ENCODE data around the gene ZC3H12C.

ZC3H12C gene

DNA sequence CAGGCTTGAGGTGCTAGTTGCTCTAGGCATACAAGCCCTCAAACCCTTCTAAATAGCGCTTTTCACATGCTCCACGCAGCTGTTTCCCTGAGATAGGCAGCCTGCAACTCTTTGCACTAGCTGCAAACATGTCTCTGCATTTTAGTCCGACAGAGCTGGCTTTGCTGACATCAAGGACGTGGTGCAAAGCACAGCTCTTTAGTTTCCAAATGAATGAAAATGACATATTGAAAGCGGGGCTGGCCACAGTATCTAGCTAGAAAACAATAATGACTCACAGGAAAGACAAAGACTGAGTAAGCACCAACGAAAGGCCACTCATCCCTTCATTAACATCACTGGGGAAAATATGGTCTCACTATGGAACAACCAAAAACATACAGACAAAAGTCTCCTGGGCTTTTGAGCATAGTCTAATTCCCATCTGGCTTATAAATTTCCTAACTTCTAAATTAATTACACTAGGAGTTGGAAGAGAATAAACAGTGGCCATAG, 15.3 kb upstream of the ZC3H12C start:
- Histone ChIP-seq H3K27me3 (ENCODE audit: insufficient read depth, low read depth) (no peaks in the 10 kb centered on the region), H3K79me2 (ENCODE audit: insufficient read depth, low read depth) (no peaks in the 10 kb centered on the region), H3K4me3 (IDR thresholded peaks at IDR 0.05; ENCODE audit: insufficient read depth, low read depth, low read length) (no peak overlapping the region), H2AFZ (ENCODE audit: low read depth) (no peak overlapping the region), H4K20me1 (ENCODE audit: insufficient read depth) (no peaks in the 10 kb centered on the region), H3K27ac (no peak overlapping the region), H3K9ac (no peak overlapping the region), H3K4me1 (ENCODE audit: low read depth, poor library complexity, severe bottlenecking) (no peaks in the 10 kb centered on the region), H3K4me2 (no peak overlapping the region), H3K36me3 (ENCODE audit: insufficient read depth) (no peaks in the 10 kb centered on the region)
- TF ChIP-seq, protein P1, sequence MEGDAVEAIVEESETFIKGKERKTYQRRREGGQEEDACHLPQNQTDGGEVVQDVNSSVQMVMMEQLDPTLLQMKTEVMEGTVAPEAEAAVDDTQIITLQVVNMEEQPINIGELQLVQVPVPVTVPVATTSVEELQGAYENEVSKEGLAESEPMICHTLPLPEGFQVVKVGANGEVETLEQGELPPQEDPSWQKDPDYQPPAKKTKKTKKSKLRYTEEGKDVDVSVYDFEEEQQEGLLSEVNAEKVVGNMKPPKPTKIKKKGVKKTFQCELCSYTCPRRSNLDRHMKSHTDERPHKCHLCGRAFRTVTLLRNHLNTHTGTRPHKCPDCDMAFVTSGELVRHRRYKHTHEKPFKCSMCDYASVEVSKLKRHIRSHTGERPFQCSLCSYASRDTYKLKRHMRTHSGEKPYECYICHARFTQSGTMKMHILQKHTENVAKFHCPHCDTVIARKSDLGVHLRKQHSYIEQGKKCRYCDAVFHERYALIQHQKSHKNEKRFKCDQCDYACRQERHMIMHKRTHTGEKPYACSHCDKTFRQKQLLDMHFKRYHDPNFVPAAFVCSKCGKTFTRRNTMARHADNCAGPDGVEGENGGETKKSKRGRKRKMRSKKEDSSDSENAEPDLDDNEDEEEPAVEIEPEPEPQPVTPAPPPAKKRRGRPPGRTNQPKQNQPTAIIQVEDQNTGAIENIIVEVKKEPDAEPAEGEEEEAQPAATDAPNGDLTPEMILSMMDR (conservative IDR thresholded peaks at IDR 0.05; ENCODE audit: low read depth, low read length) = no peak

DNA sequence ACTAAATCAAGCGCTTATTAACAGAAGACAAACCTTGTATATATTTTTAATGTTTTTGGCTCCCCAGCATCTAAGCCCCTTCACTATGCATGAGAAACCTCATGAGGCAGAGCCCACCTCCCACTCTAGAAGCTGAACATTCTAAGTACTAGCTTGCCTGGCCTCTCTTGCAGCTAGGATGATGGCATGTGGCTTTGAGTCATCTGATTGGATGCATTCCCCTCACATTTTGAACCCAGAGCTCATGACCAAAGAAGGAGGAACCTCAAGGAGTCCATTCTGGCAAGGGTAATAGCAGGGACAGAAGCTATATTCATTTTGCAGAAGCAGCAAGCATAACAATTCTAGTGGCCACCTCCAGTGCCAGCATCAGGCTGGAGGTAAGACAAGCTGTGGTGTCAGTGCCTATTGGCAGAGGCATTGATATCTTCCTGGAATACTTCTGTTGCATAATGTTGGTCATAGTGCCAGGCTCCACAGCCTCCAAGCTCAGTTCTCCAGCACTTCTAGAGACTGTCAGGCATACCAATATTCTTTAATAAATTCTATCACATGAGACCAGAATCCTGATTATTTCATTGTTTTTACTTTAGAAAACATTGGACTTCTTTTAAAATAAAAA, 14.2 kb upstream of the ZC3H12C start:
- Histone ChIP-seq H3K79me2 (ENCODE audit: insufficient read depth, low read depth) (no peaks in the 10 kb centered on the region), H3K27ac (no peak overlapping the region), H3K4me1 (ENCODE audit: low read depth, poor library complexity, severe bottlenecking) (no peaks in the 10 kb centered on the region), H3K27me3 (ENCODE audit: insufficient read depth, low read depth) (no peaks in the 10 kb centered on the region), H3K36me3 (ENCODE audit: insufficient read depth) (no peaks in the 10 kb centered on the region), H3K4me2 (no peak overlapping the region), H4K20me1 (ENCODE audit: insufficient read depth) (no peaks in the 10 kb centered on the region), H3K9ac (no peak overlapping the region), H3K4me3 (IDR thresholded peaks at IDR 0.05; ENCODE audit: insufficient read depth, low read depth, low read length) (no peak overlapping the region), H2AFZ (ENCODE audit: low read depth) (no peak overlapping the region)
- TF ChIP-seq, protein P1 (conservative IDR thresholded peaks at IDR 0.05; ENCODE audit: low read depth, low read length) = no peak

DNA sequence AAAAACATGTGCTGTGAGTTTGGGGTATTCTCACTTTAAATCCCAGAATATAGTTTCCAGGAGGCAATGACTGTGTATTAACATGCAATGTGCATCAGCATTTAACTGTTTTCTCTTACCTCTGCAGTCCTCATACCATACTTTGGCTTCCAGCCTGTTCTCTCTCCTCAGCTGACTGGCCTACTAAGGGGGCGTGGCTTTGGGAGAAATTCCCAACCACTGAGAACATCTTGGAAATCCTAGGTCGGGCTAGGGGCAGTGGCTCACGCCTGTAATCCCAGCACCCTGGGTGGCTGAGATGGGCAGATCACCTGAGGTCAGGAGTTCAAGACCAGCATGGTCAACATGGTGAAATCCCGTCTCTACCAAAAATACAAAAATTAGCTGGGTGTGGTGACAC, 13.5 kb upstream of the ZC3H12C start:
- Histone ChIP-seq H3K27ac (no peak overlapping the region), H4K20me1 (ENCODE audit: insufficient read depth) (no peaks in the 10 kb centered on the region), H3K4me2 (no peak overlapping the region), H3K9ac (no peak overlapping the region), H3K36me3 (ENCODE audit: insufficient read depth) (no peaks in the 10 kb centered on the region), H3K4me3 (IDR thresholded peaks at IDR 0.05; ENCODE audit: insufficient read depth, low read depth, low read length) (no peak overlapping the region), H3K27me3 (ENCODE audit: insufficient read depth, low read depth) (no peaks in the 10 kb centered on the region), H2AFZ (ENCODE audit: low read depth) (no peak overlapping the region), H3K79me2 (ENCODE audit: insufficient read depth, low read depth) (no peaks in the 10 kb centered on the region), H3K4me1 (ENCODE audit: low read depth, poor library complexity, severe bottlenecking) (no peaks in the 10 kb centered on the region)
- TF ChIP-seq, protein P1 (conservative IDR thresholded peaks at IDR 0.05; ENCODE audit: low read depth, low read length) = no peak

DNA sequence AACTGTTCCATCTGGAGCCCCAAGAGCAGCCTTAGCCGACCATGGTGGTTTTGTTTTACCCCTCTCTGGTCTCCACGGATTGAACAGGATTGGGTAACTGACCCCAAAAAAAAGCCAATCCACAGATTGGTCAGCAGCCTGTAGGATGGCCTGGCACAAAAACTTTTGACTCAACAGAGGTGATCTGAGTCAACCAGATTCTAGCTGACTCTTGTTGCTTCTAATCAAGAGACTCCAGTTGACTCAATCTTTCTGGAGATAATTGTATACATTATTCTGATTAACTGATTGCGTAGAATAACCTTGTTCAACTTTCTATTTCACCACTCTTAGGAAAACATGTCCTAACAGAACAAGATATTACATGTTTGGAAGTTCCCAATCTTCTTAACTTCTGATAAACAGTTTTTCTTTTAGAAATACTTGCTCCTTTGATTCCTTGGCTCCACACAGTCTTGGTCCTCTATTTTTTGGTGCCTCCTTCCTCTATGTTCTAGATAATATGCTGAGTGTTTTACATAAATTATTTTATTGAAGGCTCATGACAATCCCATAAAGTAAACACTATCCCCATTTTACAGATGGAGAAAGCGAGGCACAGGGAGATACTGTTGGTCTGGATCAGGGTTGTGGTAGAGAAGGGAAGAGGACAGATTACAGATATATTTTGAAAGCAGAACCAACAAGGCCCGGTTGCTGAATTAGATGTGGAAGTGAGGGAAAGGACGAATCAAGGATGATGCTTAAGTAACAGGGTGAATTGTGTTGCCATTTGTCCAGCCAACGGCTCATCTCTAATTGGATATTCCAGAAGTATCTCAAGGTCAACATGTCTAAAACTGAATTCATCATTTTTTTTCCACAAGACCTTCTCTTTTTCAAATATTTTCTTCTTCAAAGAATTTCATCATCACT, 11.5 kb upstream of the ZC3H12C start:
- TF ChIP-seq, protein P1 (conservative IDR thresholded peaks at IDR 0.05; ENCODE audit: low read depth, low read length) = no peak
- H3K4me3 ChIP-seq (IDR thresholded peaks at IDR 0.05; ENCODE audit: insufficient read depth, low read depth, low read length) = no peak overlapping the region
- no peaks in the 10 kb centered on the region for H3K4me1 ChIP-seq (ENCODE audit: low read depth, poor library complexity, severe bottlenecking)
- H3K27ac ChIP-seq = no peak overlapping the region
- no peak overlapping the region for H2AFZ ChIP-seq (ENCODE audit: low read depth)
- H3K79me2 ChIP-seq (ENCODE audit: insufficient read depth, low read depth) = no peaks in the 10 kb centered on the region
- H3K27me3 ChIP-seq (ENCODE audit: insufficient read depth, low read depth) = no peaks in the 10 kb centered on the region
- no peaks in the 10 kb centered on the region for H4K20me1 ChIP-seq (ENCODE audit: insufficient read depth)
- H3K36me3 ChIP-seq (ENCODE audit: insufficient read depth) = no peaks in the 10 kb centered on the region
- no peak overlapping the region for H3K9ac ChIP-seq
- H3K4me2 ChIP-seq = no peak overlapping the region

Measured in KMS-11 (cell line).